ENCODE data around the gene GFY. TPM values are rescaled to one million over a fixed set of nuclear protein-coding genes. Genes with fewer than 3 reads are reported as not detected.

The GFY gene
- total and polyA plus RNA-seq, 9 of the 15 experiments (the other 6 are each of a cell fraction or from before 2014, with no cell fraction given), result 0.06 to 0.40 (median 0.19) TPM; not detected in 3

GRCh38 chr19:49439836-49440235 is 14.6 kb downstream of the GFY start:
- Histone ChIP-seq H3K4me3 (no peak overlapping the region), H3K4me2 (ENCODE audit: insufficient read depth, low read length) (0 out of 2 replicates have a peak overlapping the region, but pooled peaks have one; percentile 3), H3K9me1 (ENCODE audit: control insufficient read depth, insufficient read depth, low read length) (no peaks in the 10 kb centered on the region), H3K4me1 (replicated peaks in 1 of 2; ENCODE audit: control insufficient read depth in 2 of 2, insufficient read depth in 2 of 2, low read length in 2 of 2) (peaks cover 37 to 54% of the 10 kb centered on the region in 2 experiments), H3K9me3 (replicated peaks; ENCODE audit: control insufficient read depth, insufficient read depth, low read depth, low read length) (no peaks in the 10 kb centered on the region), H3K79me2 (ENCODE audit: control insufficient read depth, insufficient read depth, low read length) (no peaks in the 10 kb centered on the region), H2AFZ (ENCODE audit: low read depth, low read length) (no peak overlapping the region), H3K27ac (ENCODE audit: extremely low read depth, low read depth, low read length) (no peak overlapping the region), H3K9ac (ENCODE audit: insufficient read depth in 1 of 2, low read depth in 2 of 2, low read length in 2 of 2) (peak overlapping the region in 1 of 2 experiments; percentile 22; a peak in 1 of 4 replicates), H3K36me3 (ENCODE audit: control insufficient read depth, insufficient read depth, low read length) (no peaks in the 10 kb centered on the region), H4K20me1 (replicated peaks; ENCODE audit: control insufficient read depth, insufficient read depth, low read length) (no peaks in the 10 kb centered on the region), H3K27me3 (ENCODE audit: control insufficient read depth in 2 of 2, insufficient read depth in 2 of 2, low read length in 2 of 2) (peaks cover 7 to 19% of the 10 kb centered on the region in 2 experiments; a peak in 4 of 5 replicates)
- no TSS peak for BruUV-seq (replicated peaks)
- no peak for ATAC-seq
- ChIA-PET CTCF (ENCODE audit: low intra/inter-chr PET ratio) (no interaction called here), POLR2A (interaction anchor here (0.6 to 3.7 kb wide), 3 partner anchors 9 to 216 kb away, joined by 3 to 14 read pairs (median 3); no protein-coding TSS in a partner anchor)
- in situ Hi-C loops (cut with MboI), result loop anchor here (5.0 kb wide), 1 partner anchor 48 kb away; no protein-coding TSS in a partner anchor
- no peak for TF ChIP-seq SAP30 (IDR thresholded peaks at IDR 0.05; ENCODE audit: borderline replicate concordance, insufficient read depth, low read depth, low read length, poor library complexity, severe bottlenecking)
- TF ChIP-seq SMARCE1 (IDR thresholded peaks at IDR 0.05), result no peak
- no peak for TF ChIP-seq IRF2 (CRISPR knock-in tag; IDR thresholded peaks at IDR 0.05)
- no peak for FAIRE-seq
- intact Hi-C loops (cut with micrococcal nuclease), result loop anchor here (5.0 to 10.0 kb wide), 2 partner anchors 175 to 288 kb away; no protein-coding TSS in a partner anchor
- 9% methylated on average over 4 of the region's 6 CpGs for WGBS (ENCODE audit: insufficient coverage, low coverage, missing lambda C conversion rate)
- DNase-seq (ENCODE audit: extremely low read depth in 1 of 4, low spot score in 3 of 4), result no peak
